HepG2 (cell line): ENCODE measurements around the gene OR7G1. TPM values are rescaled to one million over a fixed set of nuclear protein-coding genes. Genes with fewer than 3 reads are reported as not detected.
A peak's percentile ranks its signal among the peaks of the same experiment; 100 is the strongest.

ENCODE experiments used
- CEBPZ ChIP-seq: IDR thresholded peaks from 2 replicates; pipeline ENCODE4 v1.6.1; 2012; ENCODE audit warnings: low read length, improper control_type of control experiment
- ELF1 ChIP-seq: sonication (generic); formaldehyde crosslinking; IDR thresholded peaks from 2 replicates; pipeline ENCODE4 v1.4.0; 2020; ENCODE audit warnings: missing genetic modification reagents
- TP53 ChIP-seq: sonication (generic); formaldehyde crosslinking; conservative IDR thresholded peaks from 2 replicates; pipeline ENCODE4 v1.4.0; 2020; ENCODE audit warnings: missing genetic modification reagents
- ZBTB10 ChIP-seq: sonication (generic); formaldehyde crosslinking; IDR thresholded peaks from 2 replicates; pipeline ENCODE4 v1.4.0; 2020; ENCODE audit warnings: missing genetic modification reagents, borderline replicate concordance
- ZBTB20 ChIP-seq: sonication (generic); formaldehyde crosslinking; IDR thresholded peaks from 2 replicates; pipeline ENCODE4 v1.8.1; 2023; ENCODE audit warnings: missing genetic modification reagents, low read depth, mild to moderate bottlenecking, borderline replicate concordance
- ZBTB21 ChIP-seq: sonication (generic); formaldehyde crosslinking; IDR thresholded peaks from 2 replicates; pipeline ENCODE4 v1.4.0; 2020; ENCODE audit warnings: missing genetic modification reagents
- ZFP90 ChIP-seq: sonication (generic); formaldehyde crosslinking; IDR thresholded peaks from 2 replicates; pipeline ENCODE4 v1.8.0; 2022; ENCODE audit warnings: missing genetic modification reagents, mild to moderate bottlenecking, inconsistent platforms, borderline replicate concordance
- ZNF7 ChIP-seq: IDR thresholded peaks from 2 replicates; pipeline ENCODE4 v1.6.1; 2016; ENCODE audit warnings: missing biosample characterization, missing genetic modification reagents
- ZNF850 ChIP-seq: sonication (generic); formaldehyde crosslinking; conservative IDR thresholded peaks from 2 replicates; pipeline ENCODE4 v1.9.0; 2021; ENCODE audit warnings: mild to moderate bottlenecking, missing genetic modification reagents
- polyA plus RNA-seq, 8 experiments: library from polyadenylated mRNA; depleted of rRNA in 3 of 8; stranded (reverse) in 7 of 8; unstranded in 1 of 8; fragments of >200 nt; fragmentation: Illumina TruSeq in 4 of 8; extraction: Trizol in 4 of 8; gene quantifications; 2 replicates each; pipeline versions ENCODE4 v1.2.1 to v1.2.3, GENCODE V29; 2011 to 2016; ENCODE audit warnings: low read depth in 4 of 8, missing spikeins in 1 of 8, mixed read lengths in 1 of 8; ENCODE audit not compliant: insufficient read depth in 1 of 8
- total RNA-seq, 5 experiments: library from RNA; depleted of rRNA; stranded (reverse); fragments of >200 nt; fragmentation: Illumina TruSeq; extraction: Trizol; gene quantifications; 2 replicates each; pipeline ENCODE4 v1.2.3, GENCODE V29; 2016; ENCODE audit warnings: low read depth in 1 of 5
- TF ChIP-seq, protein P1 (sequence below): sonication (generic); formaldehyde crosslinking; IDR thresholded peaks from 2 replicates; pipeline ENCODE4 v1.9.0; 2021; ENCODE audit warnings: missing genetic modification reagents, borderline replicate concordance
- TF ChIP-seq, protein P2 (sequence below): sonication (generic); formaldehyde crosslinking; conservative IDR thresholded peaks from 2 replicates; pipeline ENCODE4 v1.4.0; 2020; ENCODE audit warnings: missing genetic modification reagents
- TF ChIP-seq, protein P3 (sequence below): sonication (generic); formaldehyde crosslinking; IDR thresholded peaks from 2 replicates; pipeline ENCODE4 v1.4.0; 2020; ENCODE audit warnings: mild to moderate bottlenecking, missing genetic modification reagents, borderline replicate concordance
- TF ChIP-seq, protein P4 (sequence below): sonication (generic); formaldehyde crosslinking; conservative IDR thresholded peaks from 2 replicates; pipeline ENCODE4 v1.8.0; 2022; ENCODE audit warnings: low read depth, missing genetic modification reagents

OR7G1 gene
- total and polyA plus RNA-seq, 2 of the 13 experiments (the other 11 are each of a cell fraction or from before 2014, with no cell fraction given) = not detected

DNA sequence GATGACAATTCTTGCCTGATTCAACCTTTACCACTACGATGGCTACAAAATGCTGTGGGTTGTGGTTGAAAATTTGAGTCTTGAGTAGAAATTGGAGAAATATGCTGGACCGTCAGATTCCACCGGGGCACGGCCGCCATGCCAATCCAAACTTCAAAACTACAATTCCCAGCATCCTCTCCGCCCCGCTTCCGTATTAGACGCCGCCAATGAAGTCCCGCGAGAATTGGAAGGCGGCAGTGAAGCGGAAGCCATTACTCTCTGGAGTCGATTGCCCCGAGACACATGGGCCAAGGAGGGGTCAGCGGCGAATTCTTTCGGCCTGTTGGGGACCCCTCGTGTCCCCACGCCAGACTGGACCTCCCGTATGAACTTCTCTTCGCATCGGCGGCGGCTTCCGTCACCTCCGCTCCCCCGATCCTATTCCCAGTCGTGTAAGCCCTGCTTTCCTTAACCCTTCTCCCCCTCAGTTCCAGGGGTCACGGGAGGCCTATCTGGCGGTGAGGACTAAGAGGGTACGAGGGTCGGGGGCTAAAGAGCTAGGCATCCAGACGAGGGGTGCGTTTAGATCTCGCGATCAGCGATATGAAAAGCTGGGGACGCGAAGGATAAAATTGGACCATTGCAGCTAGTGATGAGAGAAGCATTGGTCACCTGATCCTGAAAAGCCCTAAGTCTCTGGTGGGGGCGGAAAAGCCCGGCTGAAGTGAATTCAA lies 24.8 kb upstream of the OR7G1 start, which contains the start of gene ZNF317 (continued):
- peak; percentile 27; the same call in 1 of the 2 replicates for TF ChIP-seq ZBTB10 (CRISPR knock-in tag)
- TF ChIP-seq, protein P1, sequence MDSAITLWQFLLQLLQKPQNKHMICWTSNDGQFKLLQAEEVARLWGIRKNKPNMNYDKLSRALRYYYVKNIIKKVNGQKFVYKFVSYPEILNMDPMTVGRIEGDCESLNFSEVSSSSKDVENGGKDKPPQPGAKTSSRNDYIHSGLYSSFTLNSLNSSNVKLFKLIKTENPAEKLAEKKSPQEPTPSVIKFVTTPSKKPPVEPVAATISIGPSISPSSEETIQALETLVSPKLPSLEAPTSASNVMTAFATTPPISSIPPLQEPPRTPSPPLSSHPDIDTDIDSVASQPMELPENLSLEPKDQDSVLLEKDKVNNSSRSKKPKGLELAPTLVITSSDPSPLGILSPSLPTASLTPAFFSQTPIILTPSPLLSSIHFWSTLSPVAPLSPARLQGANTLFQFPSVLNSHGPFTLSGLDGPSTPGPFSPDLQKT (CRISPR knock-in tag) = no peak
- TF ChIP-seq, protein P2, sequence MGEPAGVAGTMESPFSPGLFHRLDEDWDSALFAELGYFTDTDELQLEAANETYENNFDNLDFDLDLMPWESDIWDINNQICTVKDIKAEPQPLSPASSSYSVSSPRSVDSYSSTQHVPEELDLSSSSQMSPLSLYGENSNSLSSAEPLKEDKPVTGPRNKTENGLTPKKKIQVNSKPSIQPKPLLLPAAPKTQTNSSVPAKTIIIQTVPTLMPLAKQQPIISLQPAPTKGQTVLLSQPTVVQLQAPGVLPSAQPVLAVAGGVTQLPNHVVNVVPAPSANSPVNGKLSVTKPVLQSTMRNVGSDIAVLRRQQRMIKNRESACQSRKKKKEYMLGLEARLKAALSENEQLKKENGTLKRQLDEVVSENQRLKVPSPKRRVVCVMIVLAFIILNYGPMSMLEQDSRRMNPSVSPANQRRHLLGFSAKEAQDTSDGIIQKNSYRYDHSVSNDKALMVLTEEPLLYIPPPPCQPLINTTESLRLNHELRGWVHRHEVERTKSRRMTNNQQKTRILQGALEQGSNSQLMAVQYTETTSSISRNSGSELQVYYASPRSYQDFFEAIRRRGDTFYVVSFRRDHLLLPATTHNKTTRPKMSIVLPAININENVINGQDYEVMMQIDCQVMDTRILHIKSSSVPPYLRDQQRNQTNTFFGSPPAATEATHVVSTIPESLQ (CRISPR knock-in tag) = no peak
- no peak for TF ChIP-seq ZNF850
- peak; percentile 78; the same call in 1 of the 2 replicates for TF ChIP-seq ZFP90 (CRISPR knock-in tag)
- TF ChIP-seq TP53 = no peak
- no peak for TF ChIP-seq ZBTB21 (CRISPR knock-in tag)
- no peak for TF ChIP-seq CEBPZ
- TF ChIP-seq ZNF7 = no peak
- TF ChIP-seq ZBTB20 (CRISPR knock-in tag) = peak; percentile 70; the same call in 1 of the 2 replicates
- peak; percentile 100 for TF ChIP-seq ELF1
- TF ChIP-seq, protein P3, sequence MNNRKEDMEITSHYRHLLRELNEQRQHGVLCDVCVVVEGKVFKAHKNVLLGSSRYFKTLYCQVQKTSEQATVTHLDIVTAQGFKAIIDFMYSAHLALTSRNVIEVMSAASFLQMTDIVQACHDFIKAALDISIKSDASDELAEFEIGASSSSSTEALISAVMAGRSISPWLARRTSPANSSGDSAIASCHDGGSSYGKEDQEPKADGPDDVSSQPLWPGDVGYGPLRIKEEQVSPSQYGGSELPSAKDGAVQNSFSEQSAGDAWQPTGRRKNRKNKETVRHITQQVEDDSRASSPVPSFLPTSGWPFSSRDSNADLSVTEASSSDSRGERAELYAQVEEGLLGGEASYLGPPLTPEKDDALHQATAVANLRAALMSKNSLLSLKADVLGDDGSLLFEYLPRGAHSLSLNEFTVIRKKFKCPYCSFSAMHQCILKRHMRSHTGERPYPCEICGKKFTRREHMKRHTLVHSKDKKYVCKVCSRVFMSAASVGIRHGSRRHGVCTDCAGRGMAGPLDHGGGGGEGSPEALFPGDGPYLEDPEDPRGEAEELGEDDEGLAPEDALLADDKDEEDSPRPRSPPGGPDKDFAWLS (CRISPR knock-in tag) = no peak
- TF ChIP-seq, protein P4, sequence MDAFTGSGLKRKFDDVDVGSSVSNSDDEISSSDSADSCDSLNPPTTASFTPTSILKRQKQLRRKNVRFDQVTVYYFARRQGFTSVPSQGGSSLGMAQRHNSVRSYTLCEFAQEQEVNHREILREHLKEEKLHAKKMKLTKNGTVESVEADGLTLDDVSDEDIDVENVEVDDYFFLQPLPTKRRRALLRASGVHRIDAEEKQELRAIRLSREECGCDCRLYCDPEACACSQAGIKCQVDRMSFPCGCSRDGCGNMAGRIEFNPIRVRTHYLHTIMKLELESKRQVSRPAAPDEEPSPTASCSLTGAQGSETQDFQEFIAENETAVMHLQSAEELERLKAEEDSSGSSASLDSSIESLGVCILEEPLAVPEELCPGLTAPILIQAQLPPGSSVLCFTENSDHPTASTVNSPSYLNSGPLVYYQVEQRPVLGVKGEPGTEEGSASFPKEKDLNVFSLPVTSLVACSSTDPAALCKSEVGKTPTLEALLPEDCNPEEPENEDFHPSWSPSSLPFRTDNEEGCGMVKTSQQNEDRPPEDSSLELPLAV (CRISPR knock-in tag) = no peak
